IPS-18c (cell line): ENCODE data around the gene ADAMTS19.

Experiments used
- H3K4me3 ChIP-seq: 2 replicates; pipeline ENCODE4 v1.7.0; 2013; ENCODE audit warnings: low read depth, mild to moderate bottlenecking, low read length, moderate library complexity; ENCODE audit not compliant: insufficient read depth
- H3K9me3 ChIP-seq: one replicate; pipeline ENCODE4 v1.6.1; 2013; ENCODE audit warnings: mild to moderate bottlenecking, low read length, moderate library complexity; ENCODE audit not compliant: control insufficient read depth, insufficient read depth

The ADAMTS19 gene

GRCh38 chr5:129698661-129699060 is 238.6 kb downstream of the ADAMTS19 start:
- Histone ChIP-seq H3K4me3 (no peak overlapping the region), H3K9me3 (no peaks in the 10 kb centered on the region)

DNA sequence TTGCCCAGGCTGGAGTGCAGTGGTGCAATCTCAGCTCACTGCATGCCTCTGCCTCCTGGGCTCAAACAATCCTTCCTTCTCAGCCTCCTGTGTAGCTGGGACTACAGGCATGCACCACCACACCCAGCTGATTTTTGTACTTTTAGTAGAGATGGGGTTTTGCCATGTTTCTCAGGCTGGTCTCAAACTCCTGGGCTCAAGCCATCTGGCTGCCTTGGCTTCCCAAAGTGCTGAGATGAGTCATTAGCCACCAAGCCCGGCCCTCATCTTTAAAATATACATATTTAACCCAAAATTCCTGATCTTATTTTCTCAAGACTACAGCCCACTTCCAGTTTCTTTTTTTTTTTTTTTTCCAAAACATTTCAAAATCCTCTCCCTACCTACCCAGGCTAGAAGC is 256.1 kb downstream of the ADAMTS19 start:
- H3K4me3 ChIP-seq, result no peak overlapping the region
- no peaks in the 10 kb centered on the region for H3K9me3 ChIP-seq

- Histone ChIP-seq H3K9me3 (no peaks in the 10 kb centered on the region), H3K4me3 (no peak overlapping the region)
These were observed 256.6 kb downstream of the ADAMTS19 start for GRCh38 chr5:129716651-129717050.

GRCh38 chr5:129717751-129718310 is 257.7 kb downstream of the ADAMTS19 start:
- H3K4me3 ChIP-seq, result no peak overlapping the region
- H3K9me3 ChIP-seq, result no peaks in the 10 kb centered on the region

- Histone ChIP-seq H3K4me3 (no peak overlapping the region), H3K9me3 (no peaks in the 10 kb centered on the region)
These were observed 258.5 kb downstream of the ADAMTS19 start for GRCh38 chr5:129718471-129719090.

DNA sequence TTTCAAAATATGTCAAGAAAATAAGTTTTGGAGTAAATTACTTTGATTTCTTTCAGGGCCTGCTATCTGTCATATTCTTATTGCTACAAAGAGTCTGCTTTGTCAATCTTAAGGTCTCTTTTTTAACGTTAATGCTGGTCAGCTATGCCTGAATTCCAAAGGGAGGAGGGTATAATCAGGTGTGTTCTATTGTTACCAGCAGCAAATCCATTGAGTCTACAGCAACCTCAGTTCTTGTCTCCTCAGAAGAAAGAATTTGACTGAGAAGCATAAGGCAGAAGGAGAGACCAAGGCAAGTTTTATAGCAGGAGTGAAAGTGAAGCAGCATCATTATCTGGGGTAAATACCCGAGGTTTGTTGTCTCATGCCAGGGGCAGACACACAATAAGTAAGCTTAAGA is 264.1 kb downstream of the ADAMTS19 start:
- no peak overlapping the region for H3K4me3 ChIP-seq
- H3K9me3 ChIP-seq, result peaks cover 2% of the 10 kb centered on the region

GRCh38 chr5:129724647-129725046 is 264.5 kb downstream of the ADAMTS19 start:
- H3K9me3 ChIP-seq, result peaks cover 2% of the 10 kb centered on the region
- no peak overlapping the region for H3K4me3 ChIP-seq

- Histone ChIP-seq H3K4me3 (no peak overlapping the region), H3K9me3 (no peaks in the 10 kb centered on the region)
These were observed 279.7 kb downstream of the ADAMTS19 start for GRCh38 chr5:129739773-129740172.

- Histone ChIP-seq H3K9me3 (no peaks in the 10 kb centered on the region), H3K4me3 (no peak overlapping the region)
These were observed 283.6 kb downstream of the ADAMTS19 start for GRCh38 chr5:129743541-129744187.

DNA sequence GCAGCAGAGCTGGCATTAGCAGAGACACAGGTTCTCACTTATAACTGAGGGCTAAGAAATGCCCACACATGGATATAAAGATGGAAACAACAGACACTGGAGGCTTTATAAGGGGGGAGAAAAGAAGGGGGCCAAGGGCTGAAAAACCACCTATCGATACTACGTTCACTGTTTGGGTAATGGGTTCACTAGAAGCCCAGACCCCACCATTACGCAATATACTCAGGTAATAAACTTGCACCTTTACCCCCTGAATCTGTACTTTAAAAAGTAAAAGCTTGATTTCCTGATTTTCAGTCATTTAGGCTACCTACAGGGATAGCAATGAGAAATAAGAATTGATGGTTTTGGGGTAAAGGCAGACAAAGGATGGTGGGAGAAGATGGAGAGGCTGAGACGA is 285.9 kb downstream of the ADAMTS19 start:
- H3K4me3 ChIP-seq, result no peak overlapping the region
- H3K9me3 ChIP-seq, result no peaks in the 10 kb centered on the region

GRCh38 chr5:129746876-129747275 is 286.8 kb downstream of the ADAMTS19 start:
- Histone ChIP-seq H3K4me3 (no peak overlapping the region), H3K9me3 (no peaks in the 10 kb centered on the region)

GRCh38 chr5:129747572-129748407 is 287.7 kb downstream of the ADAMTS19 start, which contains the start of gene MINAR2:
Gene MINAR2, plus strand, starts transcription at chr5:129748094. Its CDS starts 97 bp downstream, at chr5:129748191.
- H3K4me3 ChIP-seq, result no peak within 1 kb of the TSS
- H3K9me3 ChIP-seq, result no peaks in the 10 kb centered on the region

DNA sequence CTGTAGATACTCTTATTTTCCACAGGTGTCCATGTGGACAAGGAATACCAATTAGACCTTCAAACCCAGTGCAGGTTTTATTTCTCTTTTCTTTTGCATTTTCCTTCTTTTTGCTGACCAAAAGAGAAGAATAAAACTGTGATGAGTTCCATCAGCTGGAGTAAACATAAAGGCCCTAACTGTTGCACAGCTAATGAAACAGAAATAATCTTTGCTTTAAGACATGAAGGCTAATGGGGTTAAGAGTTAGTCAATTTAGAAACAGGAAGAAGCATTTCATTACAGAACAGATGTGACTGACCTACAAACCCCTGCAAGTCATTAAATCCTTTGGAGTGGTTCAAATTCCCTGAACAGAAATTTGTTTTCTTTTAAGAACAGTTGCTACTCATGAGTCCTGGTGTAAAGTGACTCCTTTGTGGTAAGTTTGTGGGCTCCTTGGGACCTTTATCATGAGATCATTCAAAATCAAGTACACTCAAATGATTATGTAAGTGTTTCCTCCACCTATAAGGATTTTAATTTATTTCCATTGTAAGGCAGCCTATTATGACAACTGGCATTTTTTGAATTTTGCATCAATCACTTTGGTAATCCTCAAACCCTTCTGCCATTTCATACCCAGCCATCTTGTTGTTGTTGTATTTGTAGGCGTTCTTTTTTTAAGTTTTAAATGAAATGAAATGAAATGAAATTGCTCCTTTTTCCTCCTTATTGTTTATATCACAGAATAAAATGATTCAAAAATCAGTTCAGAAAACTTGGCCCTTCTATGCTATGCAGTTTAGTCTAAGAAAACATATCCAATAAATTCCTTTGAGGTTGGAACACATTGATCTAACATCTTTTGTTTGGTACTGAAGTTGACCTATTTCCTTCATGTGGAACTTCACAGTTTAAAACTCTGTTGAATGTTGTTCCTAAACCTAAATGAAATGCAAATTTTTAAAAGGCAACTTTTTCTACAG is 289.1 kb downstream of the ADAMTS19 start:
- Histone ChIP-seq H3K4me3 (no peak overlapping the region), H3K9me3 (no peaks in the 10 kb centered on the region)

- H3K9me3 ChIP-seq, result no peaks in the 10 kb centered on the region
These were observed 300.7 kb downstream of the ADAMTS19 start for GRCh38 chr5:129760636-129761325.

GRCh38 chr5:129763651-129764050 is 303.6 kb downstream of the ADAMTS19 start:
- Histone ChIP-seq H3K4me3 (no peak overlapping the region), H3K9me3 (no peaks in the 10 kb centered on the region)

More at GRCh38 chr5:129760636-129761325, 300.7 kb downstream of the ADAMTS19 start:
- H3K4me3 ChIP-seq, result no peak overlapping the region

GRCh38 chr5:129766798-129767197 is 306.7 kb downstream of the ADAMTS19 start:
- Histone ChIP-seq H3K4me3 (no peak overlapping the region), H3K9me3 (no peaks in the 10 kb centered on the region)
